Loucy (cell line): ENCODE results near the gene XXYLT1.

Source experiments
- EZH2phosphoT487 ChIP-seq: fragments of 200-600 bp; IDR thresholded peaks from 2 replicates; pipeline ENCODE4 v1.6.1; 2018; ENCODE audit warnings: antibody characterized with exemption, mild to moderate bottlenecking, moderate library complexity, borderline replicate concordance
- TF ChIP-seq, protein P1 (sequence below): fragments of 200-600 bp; sonication (generic); conservative IDR thresholded peaks from 2 replicates; pipeline ENCODE4 v1.5.1; 2014; ENCODE audit warnings: mild to moderate bottlenecking, antibody characterized with exemption, low read length

DNA sequence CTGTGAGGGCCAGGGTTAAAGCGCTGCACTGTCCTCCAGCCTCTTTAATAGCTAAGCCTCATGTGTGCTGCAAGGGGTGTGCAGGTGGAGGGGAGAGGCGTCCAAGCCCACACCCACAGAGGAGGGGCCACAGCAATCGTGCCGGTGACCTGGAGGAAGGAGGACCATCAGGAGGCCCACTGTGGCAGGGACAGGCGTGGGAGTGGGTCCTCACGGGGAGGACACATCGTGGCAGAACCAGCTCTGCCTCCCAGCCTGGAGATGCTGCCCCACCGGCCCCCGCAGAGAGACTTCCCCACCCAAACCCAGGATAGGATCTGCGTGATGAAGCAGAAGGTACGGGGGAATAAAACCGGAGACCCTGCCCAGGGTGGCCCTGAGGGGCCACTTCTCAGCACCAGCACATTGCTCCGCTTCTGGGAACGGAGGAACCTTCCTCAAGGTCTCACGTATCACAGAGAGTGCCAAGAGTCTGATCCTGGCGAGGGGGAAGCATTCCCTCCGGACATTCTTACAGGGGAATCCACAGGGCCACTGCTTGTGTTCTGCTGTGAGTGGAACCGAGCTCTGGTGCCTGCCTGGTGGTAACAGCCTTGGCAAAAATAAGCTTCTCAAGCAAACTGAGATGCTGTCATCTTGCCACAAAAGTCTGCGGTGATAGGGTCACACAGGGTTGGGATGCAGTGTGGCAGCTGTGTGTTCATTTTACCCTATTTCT is 199.8 kb downstream of the XXYLT1 start:
- TF ChIP-seq, protein P1, sequence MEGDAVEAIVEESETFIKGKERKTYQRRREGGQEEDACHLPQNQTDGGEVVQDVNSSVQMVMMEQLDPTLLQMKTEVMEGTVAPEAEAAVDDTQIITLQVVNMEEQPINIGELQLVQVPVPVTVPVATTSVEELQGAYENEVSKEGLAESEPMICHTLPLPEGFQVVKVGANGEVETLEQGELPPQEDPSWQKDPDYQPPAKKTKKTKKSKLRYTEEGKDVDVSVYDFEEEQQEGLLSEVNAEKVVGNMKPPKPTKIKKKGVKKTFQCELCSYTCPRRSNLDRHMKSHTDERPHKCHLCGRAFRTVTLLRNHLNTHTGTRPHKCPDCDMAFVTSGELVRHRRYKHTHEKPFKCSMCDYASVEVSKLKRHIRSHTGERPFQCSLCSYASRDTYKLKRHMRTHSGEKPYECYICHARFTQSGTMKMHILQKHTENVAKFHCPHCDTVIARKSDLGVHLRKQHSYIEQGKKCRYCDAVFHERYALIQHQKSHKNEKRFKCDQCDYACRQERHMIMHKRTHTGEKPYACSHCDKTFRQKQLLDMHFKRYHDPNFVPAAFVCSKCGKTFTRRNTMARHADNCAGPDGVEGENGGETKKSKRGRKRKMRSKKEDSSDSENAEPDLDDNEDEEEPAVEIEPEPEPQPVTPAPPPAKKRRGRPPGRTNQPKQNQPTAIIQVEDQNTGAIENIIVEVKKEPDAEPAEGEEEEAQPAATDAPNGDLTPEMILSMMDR: no peak
- TF ChIP-seq EZH2phosphoT487: no peak
